GM10847 (cell line): ENCODE data around the gene TOP1.

Experiments used
- POLR2A ChIP-seq: IDR thresholded peaks from 2 replicates; pipeline ENCODE4 v1.6.1; 2011; ENCODE audit not compliant: insufficient read length; ENCODE audit errors: extremely low read depth

Gene TOP1

GRCh38 chr20:41057999-41058673 is 29.5 kb downstream of the TOP1 start:
- TF ChIP-seq POLR2A, result no peak

GRCh38 chr20:41058674-41059635 is 30.3 kb downstream of the TOP1 start:
- TF ChIP-seq POLR2A, result no peak

GRCh38 chr20:41061155-41061554 is 32.5 kb downstream of the TOP1 start:
- TF ChIP-seq POLR2A, result no peak

- TF ChIP-seq POLR2A, result no peak
Observed at GRCh38 chr20:41063442-41063841, 34.8 kb downstream of the TOP1 start.

GRCh38 chr20:41064377-41064776 is 35.8 kb downstream of the TOP1 start:
- no peak for TF ChIP-seq POLR2A

GRCh38 chr20:41065716-41066115 is 37.1 kb downstream of the TOP1 start:
- TF ChIP-seq POLR2A, result no peak

GRCh38 chr20:41068806-41069205 is 40.2 kb downstream of the TOP1 start:
- no peak for TF ChIP-seq POLR2A

GRCh38 chr20:41072190-41072863 is 43.7 kb downstream of the TOP1 start:
- no peak for TF ChIP-seq POLR2A

- TF ChIP-seq POLR2A, result no peak
Observed at GRCh38 chr20:41072915-41073314, 44.3 kb downstream of the TOP1 start.

- TF ChIP-seq POLR2A, result no peak
Observed at GRCh38 chr20:41074441-41074840, 45.8 kb downstream of the TOP1 start.

- TF ChIP-seq POLR2A, result no peak
Observed at GRCh38 chr20:41076776-41077175, 48.2 kb downstream of the TOP1 start.

GRCh38 chr20:41078329-41078728 is 49.7 kb downstream of the TOP1 start:
- no peak for TF ChIP-seq POLR2A

- no peak for TF ChIP-seq POLR2A
Observed at GRCh38 chr20:41079066-41079465, 50.4 kb downstream of the TOP1 start.

- TF ChIP-seq POLR2A, result no peak
Observed at GRCh38 chr20:41080866-41081265, 52.2 kb downstream of the TOP1 start.

GRCh38 chr20:41081276-41081814 is 52.7 kb downstream of the TOP1 start:
- TF ChIP-seq POLR2A, result no peak

- no peak for TF ChIP-seq POLR2A
Observed at GRCh38 chr20:41082306-41082705, 53.7 kb downstream of the TOP1 start.

- TF ChIP-seq POLR2A, result no peak
Observed at GRCh38 chr20:41085606-41086005, 57.0 kb downstream of the TOP1 start.
